Testis (tissue), 2 donors: Measurements from ENCODE around the gene PTPDC1.

ENCODE experiments used
- POLR2A ChIP-seq: fragments of 450-650 bp; IDR thresholded peaks from one replicate; pipeline ENCODE4 v1.6.1; 2017; ENCODE audit warnings: antibody characterized with exemption, mild to moderate bottlenecking, moderate library complexity
- TF ChIP-seq, protein P1 (sequence below), 3 experiments: fragments of 450-650 bp in 2 of 3; fragments of 200-600 bp in 1 of 3; sonication (generic) in 1 of 3; IDR thresholded peaks; one replicate each; pipeline ENCODE4 v1.5.1; 2016 to 2019; ENCODE audit warnings: antibody characterized with exemption in 3 of 3, mild to moderate bottlenecking in 2 of 3, moderate library complexity in 1 of 3

DNA sequence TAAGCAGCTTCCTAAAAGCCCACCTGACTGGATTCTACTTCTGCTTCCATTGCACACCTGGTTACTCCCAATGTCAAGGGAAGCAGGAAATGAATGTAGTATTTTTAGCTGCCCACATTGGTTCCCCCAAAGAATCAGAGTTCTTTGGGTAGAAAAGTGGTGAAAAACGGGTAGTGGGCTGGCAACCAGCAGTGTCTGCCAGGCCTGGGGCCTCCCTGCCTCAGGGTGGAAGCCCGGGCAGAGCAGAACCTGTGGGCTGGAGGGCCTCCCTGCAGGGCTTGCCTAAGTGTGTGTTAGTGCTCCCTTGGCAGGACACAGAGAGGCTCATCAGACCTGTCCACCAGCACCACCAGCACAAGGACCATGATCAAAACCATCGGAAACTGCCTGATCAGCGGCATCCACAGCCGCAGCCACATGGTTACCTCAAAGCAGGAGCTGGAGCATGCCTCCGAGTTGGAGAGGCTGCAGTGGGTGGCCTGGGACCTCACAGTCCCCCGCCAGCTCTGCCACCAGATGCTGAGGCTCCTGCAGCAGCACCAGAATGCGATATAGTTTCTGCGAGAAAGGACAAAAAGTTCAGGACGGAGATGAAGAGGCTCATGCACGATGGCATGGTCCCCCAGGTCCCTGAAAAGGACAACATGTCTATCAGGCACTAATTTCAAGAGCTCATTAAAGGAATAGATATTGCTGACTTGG is 72.2 kb downstream of the PTPDC1 start:
- TF ChIP-seq, protein P1, sequence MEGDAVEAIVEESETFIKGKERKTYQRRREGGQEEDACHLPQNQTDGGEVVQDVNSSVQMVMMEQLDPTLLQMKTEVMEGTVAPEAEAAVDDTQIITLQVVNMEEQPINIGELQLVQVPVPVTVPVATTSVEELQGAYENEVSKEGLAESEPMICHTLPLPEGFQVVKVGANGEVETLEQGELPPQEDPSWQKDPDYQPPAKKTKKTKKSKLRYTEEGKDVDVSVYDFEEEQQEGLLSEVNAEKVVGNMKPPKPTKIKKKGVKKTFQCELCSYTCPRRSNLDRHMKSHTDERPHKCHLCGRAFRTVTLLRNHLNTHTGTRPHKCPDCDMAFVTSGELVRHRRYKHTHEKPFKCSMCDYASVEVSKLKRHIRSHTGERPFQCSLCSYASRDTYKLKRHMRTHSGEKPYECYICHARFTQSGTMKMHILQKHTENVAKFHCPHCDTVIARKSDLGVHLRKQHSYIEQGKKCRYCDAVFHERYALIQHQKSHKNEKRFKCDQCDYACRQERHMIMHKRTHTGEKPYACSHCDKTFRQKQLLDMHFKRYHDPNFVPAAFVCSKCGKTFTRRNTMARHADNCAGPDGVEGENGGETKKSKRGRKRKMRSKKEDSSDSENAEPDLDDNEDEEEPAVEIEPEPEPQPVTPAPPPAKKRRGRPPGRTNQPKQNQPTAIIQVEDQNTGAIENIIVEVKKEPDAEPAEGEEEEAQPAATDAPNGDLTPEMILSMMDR (IDR thresholded peaks at IDR 0.05): no peak
- TF ChIP-seq POLR2A: no peak
